ENCODE measurements around the gene ZSWIM8. TPM values are rescaled to one million over a fixed set of nuclear protein-coding genes. Genes with fewer than 3 reads are reported as not detected.

ZSWIM8 gene
- total RNA-seq, 2 experiments from 2014 or later = 58.3 to 69.3 TPM

- peaks cover 37% of the 10 kb centered on the region for H3K36me3 Mint-ChIP-seq (ENCODE audit: low read depth)
- ChIA-PET CTCF (interaction anchor here (2.6 kb wide), 1 partner anchor 42 kb away, joined by 17 read pairs; no protein-coding TSS in a partner anchor), POLR2A (no interaction called here)
- no peaks in the 10 kb centered on the region for H3K27me3 Mint-ChIP-seq (ENCODE audit: low read depth)
- H3K27ac Mint-ChIP-seq = no peak overlapping the region
- DNase-seq (no peak), ATAC-seq (no peak)
- no peaks in the 10 kb centered on the region for H3K4me1 Mint-ChIP-seq (ENCODE audit: low read depth)
- no peaks in the 10 kb centered on the region for H3K9me3 Mint-ChIP-seq (ENCODE audit: insufficient read depth)
- H3K4me3 Mint-ChIP-seq = no peak overlapping the region
These were observed 51.7 kb downstream of the ZSWIM8 start for GRCh38 chr10:73837072-73837471.

GRCh38 chr10:73838008-73838567, 52.7 kb downstream of the ZSWIM8 start:
- DNase-seq = no peak
- ChIA-PET CTCF (interaction anchor here (0.8 to 2.6 kb wide), 4 partner anchors 12 to 44 kb away, joined by 3 to 17 read pairs (median 6); no protein-coding TSS in a partner anchor), POLR2A (no interaction called here)
- no peaks in the 10 kb centered on the region for H3K27me3 Mint-ChIP-seq (ENCODE audit: low read depth)
- no peaks in the 10 kb centered on the region for H3K9me3 Mint-ChIP-seq (ENCODE audit: insufficient read depth)
- no peak overlapping the region for H3K27ac Mint-ChIP-seq
- H3K4me1 Mint-ChIP-seq (ENCODE audit: low read depth) = no peaks in the 10 kb centered on the region
- H3K36me3 Mint-ChIP-seq (ENCODE audit: low read depth) = peaks cover 41% of the 10 kb centered on the region
- no peak overlapping the region for H3K4me3 Mint-ChIP-seq
- no peak for ATAC-seq

- POLR2A ChIA-PET = no interaction called here
- CTCF ChIA-PET = interaction anchor here (0.6 to 2.0 kb wide), 4 partner anchors 11 to 101 kb away, joined by 3 to 8 read pairs (median 4); no protein-coding TSS in a partner anchor
- DNase-seq = no peak
- no peak overlapping the region for H3K4me3 Mint-ChIP-seq
- H3K36me3 Mint-ChIP-seq (ENCODE audit: low read depth) = peaks cover 45% of the 10 kb centered on the region
- H3K27me3 Mint-ChIP-seq (ENCODE audit: low read depth) = no peaks in the 10 kb centered on the region
- ATAC-seq = no peak
- no peaks in the 10 kb centered on the region for H3K4me1 Mint-ChIP-seq (ENCODE audit: low read depth)
- H3K27ac Mint-ChIP-seq = no peak overlapping the region
- no peaks in the 10 kb centered on the region for H3K9me3 Mint-ChIP-seq (ENCODE audit: insufficient read depth)
These were observed 53.4 kb downstream of the ZSWIM8 start for GRCh38 chr10:73838827-73839226.

GRCh38 chr10:73839276-73839966, 54.0 kb downstream of the ZSWIM8 start:
- no peaks in the 10 kb centered on the region for H3K9me3 Mint-ChIP-seq (ENCODE audit: insufficient read depth)
- H3K36me3 Mint-ChIP-seq (ENCODE audit: low read depth) = peaks cover 42% of the 10 kb centered on the region
- H3K27me3 Mint-ChIP-seq (ENCODE audit: low read depth) = no peaks in the 10 kb centered on the region
- ATAC-seq (no peak), DNase-seq (no peak)
- no peak overlapping the region for H3K27ac Mint-ChIP-seq
- H3K4me3 Mint-ChIP-seq = no peak overlapping the region
- no peaks in the 10 kb centered on the region for H3K4me1 Mint-ChIP-seq (ENCODE audit: low read depth)
- CTCF ChIA-PET = interaction anchor here (0.6 to 2.0 kb wide), 3 partner anchors 10 to 100 kb away, joined by 3 to 8 read pairs (median 4); no protein-coding TSS in a partner anchor
- POLR2A ChIA-PET = no interaction called here

DNA sequence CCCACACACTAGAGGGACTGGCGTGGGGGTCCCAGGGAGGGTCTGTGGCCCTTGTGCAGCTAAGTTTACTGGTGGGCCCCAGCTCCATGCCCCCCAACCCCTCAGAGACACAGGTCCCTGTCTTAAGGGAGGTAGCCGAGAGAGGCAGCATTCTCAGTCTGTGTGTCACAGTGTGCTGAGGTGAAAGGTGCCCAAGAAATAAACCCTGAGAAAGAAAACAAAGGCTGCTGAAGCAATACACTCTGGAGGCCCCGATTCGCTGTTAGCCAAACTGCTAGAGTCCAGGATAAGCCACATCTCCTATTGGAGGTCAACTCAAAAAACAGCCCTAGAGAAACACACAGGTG, 54.6 kb downstream of the ZSWIM8 start:
- ATAC-seq = no peak
- Mint-ChIP-seq H3K36me3 (ENCODE audit: low read depth) (peaks cover 42% of the 10 kb centered on the region), H3K4me3 (no peak overlapping the region), H3K27ac (no peak overlapping the region), H3K9me3 (ENCODE audit: insufficient read depth) (no peaks in the 10 kb centered on the region), H3K4me1 (ENCODE audit: low read depth) (no peaks in the 10 kb centered on the region), H3K27me3 (ENCODE audit: low read depth) (no peaks in the 10 kb centered on the region)
- DNase-seq = no peak
- POLR2A ChIA-PET = no interaction called here
- CTCF ChIA-PET = interaction anchor here (1.1 to 2.0 kb wide), 2 partner anchors 10 to 39 kb away, joined by 4 read pairs; no protein-coding TSS in a partner anchor

GRCh38 chr10:73840403-73841060, 55.1 kb downstream of the ZSWIM8 start:
- H3K4me1 Mint-ChIP-seq (ENCODE audit: low read depth) = no peaks in the 10 kb centered on the region
- no peaks in the 10 kb centered on the region for H3K9me3 Mint-ChIP-seq (ENCODE audit: insufficient read depth)
- H3K4me3 Mint-ChIP-seq = no peak overlapping the region
- DNase-seq = no peak
- POLR2A ChIA-PET = no interaction called here
- H3K27ac Mint-ChIP-seq = no peak overlapping the region
- no peak for ATAC-seq
- H3K27me3 Mint-ChIP-seq (ENCODE audit: low read depth) = no peaks in the 10 kb centered on the region
- peaks cover 44% of the 10 kb centered on the region for H3K36me3 Mint-ChIP-seq (ENCODE audit: low read depth)
- CTCF ChIA-PET = interaction anchor here (1.1 kb wide), 1 partner anchor 38 kb away, joined by 4 read pairs; no protein-coding TSS in a partner anchor

DNA sequence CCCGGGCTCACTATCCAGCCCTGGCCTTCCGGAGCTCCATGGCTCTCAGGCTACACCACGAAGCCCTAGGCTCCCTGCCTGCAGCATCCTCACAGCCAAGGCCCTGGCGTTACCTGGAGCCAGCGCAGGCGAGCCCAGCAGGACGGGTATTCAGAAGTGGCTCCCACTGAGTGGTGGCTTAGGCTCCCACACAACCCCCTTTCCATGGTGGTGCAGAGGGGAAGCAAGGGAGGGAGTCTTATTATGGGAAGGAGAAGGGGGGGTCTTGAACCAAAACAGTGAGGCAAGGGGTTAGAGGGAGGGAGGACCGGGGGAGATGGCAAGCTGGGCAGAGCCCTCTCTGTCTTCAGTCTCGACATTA, 55.6 kb downstream of the ZSWIM8 start:
- ChIA-PET POLR2A (no interaction called here), CTCF (interaction anchor here (1.1 kb wide), 2 partner anchors 38 to 39 kb away, joined by 3 to 4 read pairs; no protein-coding TSS in a partner anchor)
- no peak overlapping the region for H3K27ac Mint-ChIP-seq
- DNase-seq = no peak
- no peaks in the 10 kb centered on the region for H3K9me3 Mint-ChIP-seq (ENCODE audit: insufficient read depth)
- H3K36me3 Mint-ChIP-seq (ENCODE audit: low read depth) = peaks cover 48% of the 10 kb centered on the region
- H3K4me3 Mint-ChIP-seq = no peak overlapping the region
- H3K4me1 Mint-ChIP-seq (ENCODE audit: low read depth) = no peaks in the 10 kb centered on the region
- no peaks in the 10 kb centered on the region for H3K27me3 Mint-ChIP-seq (ENCODE audit: low read depth)
- ATAC-seq = no peak

- H3K36me3 Mint-ChIP-seq (ENCODE audit: low read depth) = peaks cover 51% of the 10 kb centered on the region
- ATAC-seq (no peak), DNase-seq (no peak)
- ChIA-PET POLR2A (no interaction called here), CTCF (interaction anchor here (1.1 kb wide), 1 partner anchor 38 kb away, joined by 3 read pairs; no protein-coding TSS in a partner anchor)
- no peak overlapping the region for H3K27ac Mint-ChIP-seq
- H3K27me3 Mint-ChIP-seq (ENCODE audit: low read depth) = no peaks in the 10 kb centered on the region
- no peaks in the 10 kb centered on the region for H3K9me3 Mint-ChIP-seq (ENCODE audit: insufficient read depth)
- no peak overlapping the region for H3K4me3 Mint-ChIP-seq
- H3K4me1 Mint-ChIP-seq (ENCODE audit: low read depth) = no peaks in the 10 kb centered on the region
These were observed 56.3 kb downstream of the ZSWIM8 start for GRCh38 chr10:73841526-73842285.

DNA sequence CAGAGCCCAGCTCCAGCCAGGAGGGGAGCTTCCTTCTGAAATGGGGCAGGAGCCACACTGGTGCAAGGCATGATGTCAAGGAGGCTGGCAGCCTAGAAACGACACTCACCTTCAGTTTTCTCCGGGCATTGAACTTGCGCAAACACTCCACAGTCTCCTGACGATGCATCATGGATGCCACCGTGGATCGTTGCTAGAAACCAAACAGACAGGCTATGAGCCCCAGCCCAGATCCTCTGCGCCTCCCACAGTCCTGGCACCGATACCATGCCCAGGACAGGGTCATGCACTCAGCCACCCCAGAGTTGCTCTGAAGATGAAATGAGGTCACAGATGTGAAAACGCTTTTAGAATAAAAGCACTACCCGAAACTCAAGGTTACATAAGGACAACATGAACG, 56.9 kb downstream of the ZSWIM8 start:
- POLR2A ChIA-PET = no interaction called here
- DNase-seq = no peak
- no peak for ATAC-seq
- H3K9me3 Mint-ChIP-seq (ENCODE audit: insufficient read depth) = no peaks in the 10 kb centered on the region
- H3K27me3 Mint-ChIP-seq (ENCODE audit: low read depth) = no peaks in the 10 kb centered on the region
- CTCF ChIA-PET = interaction anchor here (1.1 to 11.8 kb wide), 2 partner anchors 35 to 37 kb away, joined by 3 to 431 read pairs; partner anchors contain the start of gene CAMK2G
- H3K27ac Mint-ChIP-seq = no peak overlapping the region
- no peaks in the 10 kb centered on the region for H3K4me1 Mint-ChIP-seq (ENCODE audit: low read depth)
- no peak overlapping the region for H3K4me3 Mint-ChIP-seq
- H3K36me3 Mint-ChIP-seq (ENCODE audit: low read depth) = peaks cover 53% of the 10 kb centered on the region

- ATAC-seq (no peak), DNase-seq (no peak)
- Mint-ChIP-seq H3K4me1 (ENCODE audit: low read depth) (no peaks in the 10 kb centered on the region), H3K27ac (no peak overlapping the region), H3K9me3 (ENCODE audit: insufficient read depth) (no peaks in the 10 kb centered on the region), H3K4me3 (no peak overlapping the region), H3K36me3 (ENCODE audit: low read depth) (peaks cover 59% of the 10 kb centered on the region), H3K27me3 (ENCODE audit: low read depth) (no peaks in the 10 kb centered on the region)
- CTCF ChIA-PET = interaction anchor here (11.8 kb wide), 1 partner anchor 34 kb away, joined by 431 read pairs; the partner anchor contains the start of gene CAMK2G
- POLR2A ChIA-PET = no interaction called here
These were observed 57.9 kb downstream of the ZSWIM8 start for GRCh38 chr10:73843261-73843660.

GRCh38 chr10:73847031-73847430, 61.6 kb downstream of the ZSWIM8 start:
- Mint-ChIP-seq H3K36me3 (ENCODE audit: low read depth) (peaks cover 66% of the 10 kb centered on the region), H3K9me3 (ENCODE audit: insufficient read depth) (no peaks in the 10 kb centered on the region), H3K4me1 (ENCODE audit: low read depth) (peaks cover 24% of the 10 kb centered on the region), H3K27ac (no peak overlapping the region), H3K27me3 (ENCODE audit: low read depth) (no peaks in the 10 kb centered on the region), H3K4me3 (no peak overlapping the region)
- CTCF ChIA-PET = interaction anchor here (1.2 to 11.8 kb wide), 5 partner anchors 20 to 93 kb away, joined by 3 to 431 read pairs (median 3); partner anchors contain the start of genes CAMK2G and PLAU
- POLR2A ChIA-PET = interaction anchor here (0.9 to 1.0 kb wide), 2 partner anchors 25 to 32 kb away, joined by 3 read pairs; no protein-coding TSS in a partner anchor
- DNase-seq (no peak), ATAC-seq (no peak)

Data from activated CD8-positive, alpha-beta T cell treated with anti-CD3 and anti-CD28 coated beads, Interleukin-2, amount 10 ng/mL, durations not matched to agents 7 days and 5 days (primary cell).